Skeletal muscle tissue (tissue), 4 donors: ENCODE results near the gene GRM2. TPM values are rescaled to one million over a fixed set of nuclear protein-coding genes. Genes with fewer than 3 reads are reported as not detected.
A peak's percentile ranks its signal among the peaks of the same experiment; 100 is the strongest.

Experiments used
- H3K27ac ChIP-seq: one replicate; pipeline ENCODE4 v1.7.0; 2013; ENCODE audit warnings: mild to moderate bottlenecking, low read depth, low read length, inconsistent platforms
- H3K27me3 ChIP-seq, 3 donors: one replicate each; pipeline ENCODE4 v1.7.0; 2013; ENCODE audit warnings: low read length in 3 of 3; ENCODE audit not compliant: control insufficient read depth in 3 of 3, insufficient read depth in 3 of 3
- H3K36me3 ChIP-seq, 3 donors: one replicate each; pipeline ENCODE4 v1.7.0; 2013; ENCODE audit warnings: low read length in 3 of 3; ENCODE audit not compliant: control insufficient read depth in 3 of 3, insufficient read depth in 3 of 3
- H3K4me1 ChIP-seq, 3 donors: one replicate each; pipeline ENCODE4 v1.7.0; 2013; ENCODE audit warnings: low read length in 3 of 3, mild to moderate bottlenecking in 3 of 3; ENCODE audit not compliant: control insufficient read depth in 3 of 3, insufficient read depth in 3 of 3
- H3K4me3 ChIP-seq, 3 donors: one replicate each; pipeline ENCODE4 v1.7.0; 2013; ENCODE audit warnings: low read length in 3 of 3
- H3K9ac ChIP-seq, 3 donors: one replicate each; pipeline ENCODE4 v1.7.0; 2013; ENCODE audit warnings: low read length in 3 of 3, mild to moderate bottlenecking in 3 of 3, moderate library complexity in 2 of 3, low read depth in 1 of 3
- H3K9me3 ChIP-seq, 3 donors: one replicate each; pipeline ENCODE4 v1.7.0; 2013; ENCODE audit warnings: low read length in 3 of 3; ENCODE audit not compliant: control insufficient read depth in 3 of 3
- total RNA-seq: library from RNA; depleted of rRNA; stranded (reverse); fragments of >200 nt; gene quantifications from one replicate; pipeline ENCODE4 v1.2.3, GENCODE V29; 2014
- donor health status: Osteomylitis.

GRM2 gene
- not detected for total RNA-seq

GRCh38 chr3:51706788-51707731 is at the start of gene GRM2:
Gene GRM2 (plus strand): TSS chr3:51707068. CDS start chr3:51708984, 1,916 bp downstream.
- H3K4me3 ChIP-seq, result no peak within 1 kb of the TSS

GRCh38 chr3:51657234-51657633 is 49.6 kb upstream of the GRM2 start:
- H3K9ac ChIP-seq, result no peak overlapping the region
- peaks cover 23 to 38% (median 28%) of the 10 kb centered on the region in 3 donors for H3K36me3 ChIP-seq
- H3K4me3 ChIP-seq, result no peak overlapping the region
- no peaks in the 10 kb centered on the region for H3K27me3 ChIP-seq
- no peaks in the 10 kb centered on the region for H3K4me1 ChIP-seq
- H3K27ac ChIP-seq, result no peak overlapping the region
- H3K9me3 ChIP-seq, result no peaks in the 10 kb centered on the region

More at GRCh38 chr3:51706788-51707731, at the start of gene GRM2:
- H3K9ac ChIP-seq, result no peak within 1 kb of the TSS
- no peaks in the 10 kb centered on the region for H3K9me3 ChIP-seq
- peaks cover 21 to 26% (median 22%) of the 10 kb centered on the region in 3 donors for H3K36me3 ChIP-seq
- H3K4me1 ChIP-seq, result peaks cover 0 to 3% (median 3%) of the 10 kb centered on the region in 3 donors
- no peak within 1 kb of the TSS for H3K27ac ChIP-seq
- H3K27me3 ChIP-seq, result no peaks in the 10 kb centered on the region

- Histone ChIP-seq H3K9me3 (no peaks in the 10 kb centered on the region), H3K36me3 (peaks cover 32 to 52% (median 38%) of the 10 kb centered on the region in 3 donors), H3K27me3 (no peaks in the 10 kb centered on the region), H3K4me3 (no peak overlapping the region), H3K4me1 (no peaks in the 10 kb centered on the region), H3K27ac (no peak overlapping the region), H3K9ac (no peak overlapping the region)
Measured at GRCh38 chr3:51659942-51660341, 46.9 kb upstream of the GRM2 start.

GRCh38 chr3:51662456-51662855 is 44.4 kb upstream of the GRM2 start:
- Histone ChIP-seq H3K27ac (no peak overlapping the region), H3K9me3 (no peaks in the 10 kb centered on the region), H3K4me3 (no peak overlapping the region), H3K9ac (no peak overlapping the region), H3K27me3 (no peaks in the 10 kb centered on the region), H3K36me3 (peaks cover 26 to 46% (median 40%) of the 10 kb centered on the region in 3 donors), H3K4me1 (no peaks in the 10 kb centered on the region)

GRCh38 chr3:51668756-51669155 is 38.1 kb upstream of the GRM2 start:
- Histone ChIP-seq H3K4me3 (no peak overlapping the region), H3K9me3 (no peaks in the 10 kb centered on the region), H3K27ac (no peak overlapping the region), H3K9ac (peak overlapping the region in 1 of 3 donors; percentile 45), H3K4me1 (peaks cover 21 to 44% (median 25%) of the 10 kb centered on the region in 3 donors), H3K36me3 (peaks cover 4 to 10% (median 6%) of the 10 kb centered on the region in 3 donors), H3K27me3 (no peaks in the 10 kb centered on the region)

- Histone ChIP-seq H3K27me3 (no peaks in the 10 kb centered on the region), H3K9me3 (no peaks in the 10 kb centered on the region), H3K36me3 (peaks cover 6 to 12% (median 6%) of the 10 kb centered on the region in 3 donors), H3K9ac (peak overlapping the region in 1 of 3 donors; percentile 45), H3K4me3 (no peak overlapping the region), H3K27ac (no peak overlapping the region), H3K4me1 (peaks cover 21 to 49% (median 25%) of the 10 kb centered on the region in 3 donors)
Measured at GRCh38 chr3:51669241-51670052, 37.4 kb upstream of the GRM2 start.

- H3K4me3 ChIP-seq, result peak overlapping the region; percentile 76 to 85 (median 82)
- peaks cover 26 to 57% (median 28%) of the 10 kb centered on the region in 3 donors for H3K4me1 ChIP-seq
- H3K27me3 ChIP-seq, result no peaks in the 10 kb centered on the region
- H3K27ac ChIP-seq, result peak overlapping the region; percentile 82
- H3K9ac ChIP-seq, result peak overlapping the region; percentile 64 to 96 (median 83)
- peaks cover 6 to 17% (median 13%) of the 10 kb centered on the region in 3 donors for H3K36me3 ChIP-seq
- no peaks in the 10 kb centered on the region for H3K9me3 ChIP-seq
Measured at GRCh38 chr3:51670053-51670822, 36.6 kb upstream of the GRM2 start.

GRCh38 chr3:51670823-51671733 is 35.8 kb upstream of the GRM2 start, which contains the start of gene TEX264:
Gene TEX264 (plus strand): TSS chr3:51671252. CDS start chr3:51674305, 3,053 bp downstream.
- peaks cover 33 to 65% (median 35%) of the 10 kb centered on the region in 3 donors for H3K4me1 ChIP-seq
- H3K36me3 ChIP-seq, result peaks cover 2 to 20% (median 18%) of the 10 kb centered on the region in 3 donors
- H3K9me3 ChIP-seq, result no peaks in the 10 kb centered on the region
- H3K27ac ChIP-seq, result peak within 1 kb of the TSS; percentile 82
- H3K9ac ChIP-seq, result peak within 1 kb of the TSS; percentile 83 to 96 (median 84)
- peak within 1 kb of the TSS; percentile 76 to 85 (median 82) for H3K4me3 ChIP-seq
- H3K27me3 ChIP-seq, result no peaks in the 10 kb centered on the region
